ENCODE data around the gene OCSTAMP. TPM values are rescaled to one million over a fixed set of nuclear protein-coding genes. Genes with fewer than 3 reads are reported as not detected.

Gene OCSTAMP
- total RNA-seq, 1 donor from 2014 or later: not detected

DNA sequence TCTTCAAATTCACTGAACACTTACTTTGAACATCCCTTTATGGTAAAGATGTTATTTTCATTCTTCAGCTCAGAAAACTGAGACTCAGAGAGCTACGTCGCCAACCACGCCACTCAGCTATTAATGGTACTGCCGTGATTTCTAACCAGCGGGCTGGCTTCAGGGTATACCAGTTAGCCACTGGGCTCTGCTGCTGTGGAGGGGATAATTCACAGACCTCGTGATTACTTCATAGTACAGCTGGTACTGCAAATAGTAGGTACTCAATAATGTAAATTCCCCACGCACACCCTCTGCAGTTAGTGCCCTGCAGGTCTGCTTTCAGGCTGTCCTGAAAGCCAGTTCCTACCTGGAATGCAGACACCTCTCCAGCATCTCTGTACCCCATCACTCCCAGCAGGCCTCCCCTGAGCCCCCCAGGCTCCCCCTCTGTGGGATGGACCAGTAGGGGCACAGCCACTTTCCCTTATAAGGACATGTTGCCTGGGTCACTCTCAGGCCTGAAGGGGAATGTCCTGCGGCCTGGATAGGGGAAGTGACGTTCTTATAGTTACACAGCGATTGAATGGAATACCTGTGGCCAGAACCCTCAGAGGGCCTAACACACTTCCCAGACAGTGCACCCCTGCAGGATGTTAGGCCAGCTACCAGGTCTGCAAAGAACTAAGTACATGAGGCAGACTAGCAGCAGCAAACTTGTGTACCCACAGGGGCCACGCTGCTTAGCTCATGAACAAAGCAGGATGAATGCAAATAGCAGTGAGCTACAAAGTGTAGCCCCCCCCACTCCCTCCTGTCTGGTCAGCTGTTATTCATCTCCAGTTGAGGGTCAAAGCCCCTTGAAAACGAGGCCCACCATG is 1.3 kb upstream of the OCSTAMP start:
- Mint-ChIP-seq H3K4me1 (ENCODE audit: low read depth) (no peaks in the 10 kb centered on the region), H3K27me3 (no peaks in the 10 kb centered on the region), H3K27ac (no peak overlapping the region), H3K36me3 (ENCODE audit: insufficient read depth) (no peaks in the 10 kb centered on the region), H3K4me3 (ENCODE audit: low read depth) (no peak overlapping the region), H3K9me3 (ENCODE audit: low read depth) (no peaks in the 10 kb centered on the region)
- TF ChIP-seq, protein P1, sequence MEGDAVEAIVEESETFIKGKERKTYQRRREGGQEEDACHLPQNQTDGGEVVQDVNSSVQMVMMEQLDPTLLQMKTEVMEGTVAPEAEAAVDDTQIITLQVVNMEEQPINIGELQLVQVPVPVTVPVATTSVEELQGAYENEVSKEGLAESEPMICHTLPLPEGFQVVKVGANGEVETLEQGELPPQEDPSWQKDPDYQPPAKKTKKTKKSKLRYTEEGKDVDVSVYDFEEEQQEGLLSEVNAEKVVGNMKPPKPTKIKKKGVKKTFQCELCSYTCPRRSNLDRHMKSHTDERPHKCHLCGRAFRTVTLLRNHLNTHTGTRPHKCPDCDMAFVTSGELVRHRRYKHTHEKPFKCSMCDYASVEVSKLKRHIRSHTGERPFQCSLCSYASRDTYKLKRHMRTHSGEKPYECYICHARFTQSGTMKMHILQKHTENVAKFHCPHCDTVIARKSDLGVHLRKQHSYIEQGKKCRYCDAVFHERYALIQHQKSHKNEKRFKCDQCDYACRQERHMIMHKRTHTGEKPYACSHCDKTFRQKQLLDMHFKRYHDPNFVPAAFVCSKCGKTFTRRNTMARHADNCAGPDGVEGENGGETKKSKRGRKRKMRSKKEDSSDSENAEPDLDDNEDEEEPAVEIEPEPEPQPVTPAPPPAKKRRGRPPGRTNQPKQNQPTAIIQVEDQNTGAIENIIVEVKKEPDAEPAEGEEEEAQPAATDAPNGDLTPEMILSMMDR (IDR thresholded peaks at IDR 0.05; ENCODE audit: unreplicated experiment): no peak
- DNase-seq (ENCODE audit: low spot score, unreplicated experiment): no peak

DNA sequence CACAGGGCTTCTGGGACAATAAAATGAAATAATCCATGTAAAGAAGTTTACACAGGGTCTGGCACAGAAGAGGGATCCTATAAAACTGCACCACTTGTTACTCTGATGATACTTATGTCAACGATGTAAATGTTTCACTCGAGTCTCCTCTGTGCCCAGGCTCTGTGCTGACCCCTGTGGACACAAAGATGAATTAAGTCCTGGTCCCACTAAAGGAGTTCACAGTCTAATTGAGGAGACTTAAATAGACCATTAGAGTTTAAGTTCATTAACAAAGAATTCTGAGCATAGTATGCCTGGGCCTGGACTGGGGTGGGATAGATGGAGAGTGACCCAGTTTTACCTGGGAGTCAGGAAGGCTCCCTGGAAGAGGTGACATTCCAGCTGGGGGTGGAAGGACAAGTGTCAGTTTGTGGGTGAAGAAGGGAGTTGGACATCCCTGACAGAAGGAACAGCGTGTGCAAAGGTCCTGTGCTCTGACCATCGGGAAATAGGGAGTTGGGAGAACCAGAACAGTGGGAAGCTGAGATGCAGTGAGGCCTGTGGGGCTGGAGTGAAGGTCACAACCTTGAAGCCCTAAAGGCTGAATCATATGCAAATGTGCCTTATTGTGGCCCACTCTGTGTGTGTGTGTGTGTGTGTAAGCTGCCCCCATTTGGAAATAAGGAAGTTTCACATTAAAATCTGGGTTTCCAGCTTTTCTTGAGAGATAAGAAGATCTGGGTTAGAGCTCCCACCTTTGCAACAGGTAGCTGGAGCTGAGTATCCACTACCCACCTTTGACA is 1.1 kb downstream of the OCSTAMP start:
- H3K27ac Mint-ChIP-seq: no peak overlapping the region
- DNase-seq (ENCODE audit: low spot score, unreplicated experiment): no peak
- H3K4me3 Mint-ChIP-seq (ENCODE audit: low read depth): no peak overlapping the region
- no peaks in the 10 kb centered on the region for H3K27me3 Mint-ChIP-seq
- H3K4me1 Mint-ChIP-seq (ENCODE audit: low read depth): no peaks in the 10 kb centered on the region
- no peaks in the 10 kb centered on the region for H3K9me3 Mint-ChIP-seq (ENCODE audit: low read depth)
- no peaks in the 10 kb centered on the region for H3K36me3 Mint-ChIP-seq (ENCODE audit: insufficient read depth)
- TF ChIP-seq, protein P1 (IDR thresholded peaks at IDR 0.05; ENCODE audit: unreplicated experiment): no peak

DNA sequence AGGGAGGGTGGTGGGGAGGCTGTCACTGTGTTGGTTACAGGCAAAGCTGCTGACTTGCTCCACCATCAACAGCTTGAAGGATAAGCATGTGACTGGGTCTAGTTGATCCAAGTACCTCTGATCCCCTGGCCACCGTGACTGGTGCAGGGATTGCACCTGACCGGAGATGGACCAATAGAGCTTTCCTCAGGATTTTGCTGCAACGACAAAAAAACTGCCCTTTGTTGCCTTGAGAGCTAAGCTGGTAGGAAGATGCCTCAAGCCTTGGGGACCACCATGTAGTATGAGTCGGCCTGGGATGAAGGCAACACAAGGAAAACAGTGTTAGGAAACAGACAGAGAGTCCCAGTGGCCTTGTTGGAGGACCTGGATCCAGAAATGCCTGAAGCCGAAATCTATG is 1.8 kb downstream of the OCSTAMP start:
- Mint-ChIP-seq H3K36me3 (ENCODE audit: insufficient read depth) (no peaks in the 10 kb centered on the region), H3K27ac (no peak overlapping the region), H3K4me3 (ENCODE audit: low read depth) (no peak overlapping the region), H3K4me1 (ENCODE audit: low read depth) (no peaks in the 10 kb centered on the region), H3K27me3 (no peaks in the 10 kb centered on the region), H3K9me3 (ENCODE audit: low read depth) (no peaks in the 10 kb centered on the region)
- no peak for DNase-seq (ENCODE audit: low spot score, unreplicated experiment)
- TF ChIP-seq, protein P1 (IDR thresholded peaks at IDR 0.05; ENCODE audit: unreplicated experiment): no peak

DNA sequence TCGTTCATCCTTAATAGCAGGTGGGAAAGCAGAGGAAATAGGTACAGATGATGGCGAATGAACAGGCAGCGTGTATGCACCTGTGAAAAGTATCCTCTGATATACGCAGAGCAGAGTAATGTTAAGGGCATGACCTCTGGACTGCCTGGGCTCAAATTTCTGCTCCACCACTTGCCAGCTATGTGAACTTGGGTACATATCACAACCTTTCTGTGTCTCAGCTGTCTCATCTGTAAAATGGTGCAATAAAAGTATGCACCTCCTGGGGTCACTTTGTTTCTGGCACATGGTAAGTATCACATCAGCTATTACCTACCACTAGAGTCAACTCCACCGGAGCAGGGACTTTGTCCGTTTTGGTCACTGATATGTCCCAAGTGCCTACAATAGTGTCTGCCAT is 2.5 kb downstream of the OCSTAMP start:
- Mint-ChIP-seq H3K36me3 (ENCODE audit: insufficient read depth) (no peaks in the 10 kb centered on the region), H3K4me3 (ENCODE audit: low read depth) (no peak overlapping the region), H3K4me1 (ENCODE audit: low read depth) (no peaks in the 10 kb centered on the region), H3K27ac (no peak overlapping the region), H3K9me3 (ENCODE audit: low read depth) (no peaks in the 10 kb centered on the region), H3K27me3 (no peaks in the 10 kb centered on the region)
- TF ChIP-seq, protein P1 (IDR thresholded peaks at IDR 0.05; ENCODE audit: unreplicated experiment): no peak
- DNase-seq (ENCODE audit: low spot score, unreplicated experiment): no peak

DNA sequence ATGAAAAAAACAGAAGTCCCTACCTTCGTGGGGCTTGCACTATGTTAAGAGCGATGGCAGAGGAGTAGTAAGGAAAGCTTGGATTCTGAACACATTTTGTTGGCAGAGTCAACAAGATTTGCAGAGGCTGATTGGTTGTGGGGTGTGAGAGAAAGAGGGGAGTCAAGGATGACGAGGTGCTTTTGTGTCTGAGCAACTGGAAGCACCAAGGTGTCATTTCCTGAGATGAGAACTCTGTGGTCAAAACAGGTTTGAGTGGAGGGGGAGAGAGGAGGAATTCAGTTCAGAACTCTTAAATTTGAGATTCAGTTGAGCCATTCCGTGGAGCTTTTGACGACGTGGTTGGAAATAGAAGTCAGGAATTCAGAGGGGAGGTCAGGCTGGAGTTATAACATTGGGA is 3.5 kb downstream of the OCSTAMP start:
- Mint-ChIP-seq H3K4me3 (ENCODE audit: low read depth) (no peak overlapping the region), H3K9me3 (ENCODE audit: low read depth) (no peaks in the 10 kb centered on the region), H3K4me1 (ENCODE audit: low read depth) (no peaks in the 10 kb centered on the region), H3K27me3 (no peaks in the 10 kb centered on the region), H3K36me3 (ENCODE audit: insufficient read depth) (no peaks in the 10 kb centered on the region), H3K27ac (no peak overlapping the region)
- DNase-seq (ENCODE audit: low spot score, unreplicated experiment): no peak
- TF ChIP-seq, protein P1 (IDR thresholded peaks at IDR 0.05; ENCODE audit: unreplicated experiment): no peak
